GM21825 (cell line): ENCODE data around the gene HMCN2.

ENCODE experiments used
- ATAC-seq: cut with Tn5 transposase; IDR thresholded peaks from one replicate; pipeline ENCODE4 v1.9.1; 2021; ENCODE audit warnings: mild to moderate bottlenecking, moderate library complexity; ENCODE audit not compliant: unreplicated experiment

The HMCN2 gene

GRCh38 chr9:130305381-130305780 lies 39.8 kb downstream of the HMCN2 start:
- ATAC-seq: no peak

DNA sequence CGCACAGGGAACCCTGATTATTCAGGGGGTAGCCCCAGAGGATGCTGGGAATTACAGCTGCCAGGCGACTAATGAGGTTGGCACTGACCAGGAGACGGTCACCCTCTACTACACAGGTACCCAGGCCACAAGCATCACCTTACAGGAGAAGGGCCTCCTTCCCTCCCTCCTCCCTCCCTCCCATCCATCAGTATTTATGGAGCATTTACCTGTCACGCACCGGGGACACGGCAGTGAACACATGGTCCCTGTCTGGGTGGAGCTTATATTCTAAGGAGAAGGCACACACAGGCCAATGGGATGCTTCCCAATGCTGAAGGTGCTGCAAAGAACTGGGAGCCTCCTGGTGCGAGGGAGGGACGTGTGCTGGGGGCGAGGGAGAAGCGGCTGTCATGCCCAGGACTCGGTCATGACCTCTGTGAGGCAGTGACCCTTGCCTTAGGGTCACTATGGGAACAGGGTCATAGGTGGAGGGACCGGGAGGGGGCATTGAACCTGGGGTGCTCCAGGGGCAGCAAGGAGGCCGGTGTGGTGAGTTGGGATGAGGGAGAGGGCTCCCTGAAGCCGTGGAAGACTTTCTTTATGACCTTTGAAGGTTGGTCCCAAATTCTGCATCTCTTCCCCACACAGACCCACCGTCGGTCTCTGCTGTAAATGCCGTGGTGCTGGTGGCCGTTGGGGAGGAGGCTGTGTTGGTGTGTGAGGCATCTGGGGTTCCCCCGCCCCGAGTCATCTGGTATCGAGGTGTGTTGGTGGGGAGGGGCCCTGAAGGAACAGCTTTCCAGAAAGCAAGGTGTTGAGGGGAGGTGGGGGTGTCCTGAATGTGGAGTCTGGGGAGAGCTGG lies 41.5 kb downstream of the HMCN2 start:
- ATAC-seq: no peak

DNA sequence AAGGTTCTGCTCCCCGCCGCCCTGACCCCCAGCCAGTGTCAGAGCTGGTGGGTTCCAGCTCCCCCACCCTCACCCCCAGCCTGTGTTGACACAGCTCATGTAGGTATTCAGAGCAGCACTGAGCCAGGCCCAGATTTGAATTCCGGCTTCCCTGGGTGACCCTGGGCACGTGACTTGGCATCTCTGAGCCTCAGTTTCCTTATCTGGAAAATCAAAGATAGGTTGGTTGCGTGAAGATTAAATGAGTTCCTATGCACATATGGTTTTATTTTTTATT lies 42.0 kb downstream of the HMCN2 start:
- no peak for ATAC-seq

DNA sequence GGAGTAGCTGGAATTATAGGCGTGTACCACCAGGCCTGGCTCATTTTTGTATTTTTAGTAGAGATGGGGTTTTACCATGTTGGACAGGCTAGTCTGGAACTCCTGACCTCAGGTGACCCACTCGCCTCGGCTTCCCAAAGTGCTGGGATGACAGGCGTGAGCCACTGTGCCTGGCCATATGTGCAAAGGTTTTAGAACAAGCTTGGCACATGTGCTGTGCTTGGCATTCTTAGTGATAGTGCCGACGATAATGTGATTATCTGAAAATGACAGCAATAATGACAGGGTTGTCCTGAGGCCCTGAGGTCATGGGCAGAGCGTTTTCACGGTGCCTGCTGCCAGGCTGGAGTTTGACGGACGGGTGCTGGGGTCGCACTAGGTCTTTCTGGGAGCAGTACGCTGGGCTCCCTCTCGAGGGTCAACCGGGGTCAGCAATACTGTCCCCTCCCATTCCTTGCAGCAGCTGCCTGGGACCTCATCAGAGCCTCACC lies 42.6 kb downstream of the HMCN2 start:
- no peak for ATAC-seq

- ATAC-seq: no peak
Observed at GRCh38 chr9:130309689-130310455, 44.3 kb downstream of the HMCN2 start.

- no peak for ATAC-seq
Observed at GRCh38 chr9:130310456-130310855, 44.9 kb downstream of the HMCN2 start.

GRCh38 chr9:130311003-130311402 lies 45.4 kb downstream of the HMCN2 start:
- no peak for ATAC-seq

GRCh38 chr9:130311408-130312140 lies 46.0 kb downstream of the HMCN2 start:
- no peak for ATAC-seq

- no peak for ATAC-seq
Observed at GRCh38 chr9:130313103-130313858, 47.7 kb downstream of the HMCN2 start.

DNA sequence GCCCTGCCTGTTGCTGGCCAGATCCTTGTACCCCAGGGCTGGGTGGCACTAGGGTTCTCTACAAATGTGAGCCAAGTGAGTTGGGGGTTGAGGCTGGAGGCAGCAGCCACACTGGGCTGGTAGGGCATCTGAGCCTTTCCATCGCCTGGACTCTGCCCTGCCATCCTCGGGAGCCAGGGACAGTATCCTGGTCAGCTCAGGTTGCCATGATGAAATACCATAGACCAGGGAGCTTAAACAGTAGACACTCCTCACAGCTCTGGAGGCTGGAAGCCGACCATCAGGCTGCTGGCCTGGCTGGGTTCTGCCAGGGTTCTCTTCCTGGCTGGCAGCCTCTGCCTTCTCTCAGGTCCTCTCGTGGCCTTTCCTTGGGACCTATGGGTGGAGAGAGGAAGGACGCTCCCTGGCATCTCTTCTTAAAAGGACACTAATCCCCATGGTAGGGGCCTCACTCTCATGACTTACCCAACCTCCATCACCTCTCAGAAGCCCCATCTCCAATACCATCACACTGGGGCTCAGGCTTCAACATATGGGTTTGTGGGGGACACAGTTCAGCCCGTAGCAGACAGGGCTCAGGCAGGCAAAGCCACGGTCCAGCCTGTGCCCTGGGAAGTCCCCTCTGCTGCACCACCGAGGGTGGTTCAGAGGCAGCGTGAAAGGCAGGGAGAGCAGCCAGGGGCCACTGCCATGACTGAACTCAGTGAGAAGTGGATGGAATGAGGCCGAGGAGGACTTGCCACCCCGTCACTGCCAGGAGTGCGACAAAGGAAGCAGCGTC lies 50.1 kb downstream of the HMCN2 start:
- ATAC-seq: no peak

DNA sequence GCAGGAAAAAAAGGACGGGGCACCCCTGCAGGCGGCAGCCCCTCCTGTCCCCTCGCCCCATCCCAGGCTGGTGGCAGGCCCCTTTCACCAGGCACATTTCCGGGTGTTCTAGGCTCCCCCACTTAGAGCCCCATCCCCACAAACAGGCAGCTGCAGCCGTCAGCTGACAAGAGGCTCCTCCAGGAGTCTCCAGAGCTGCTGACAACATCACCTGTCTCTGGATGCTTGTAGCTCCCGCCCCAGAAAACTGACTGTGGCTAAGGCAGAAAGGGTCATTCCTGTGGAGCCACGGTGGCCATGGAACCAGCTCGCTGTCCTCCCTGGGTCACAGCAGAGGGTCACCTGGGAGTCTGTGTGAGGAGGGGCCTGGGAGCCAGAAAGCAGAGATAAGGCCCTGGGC lies 50.9 kb downstream of the HMCN2 start:
- ATAC-seq: no peak

- no peak for ATAC-seq
Observed at GRCh38 chr9:130319300-130319699, 53.7 kb downstream of the HMCN2 start.

- ATAC-seq: no peak
Observed at GRCh38 chr9:130319944-130320712, 54.6 kb downstream of the HMCN2 start.

DNA sequence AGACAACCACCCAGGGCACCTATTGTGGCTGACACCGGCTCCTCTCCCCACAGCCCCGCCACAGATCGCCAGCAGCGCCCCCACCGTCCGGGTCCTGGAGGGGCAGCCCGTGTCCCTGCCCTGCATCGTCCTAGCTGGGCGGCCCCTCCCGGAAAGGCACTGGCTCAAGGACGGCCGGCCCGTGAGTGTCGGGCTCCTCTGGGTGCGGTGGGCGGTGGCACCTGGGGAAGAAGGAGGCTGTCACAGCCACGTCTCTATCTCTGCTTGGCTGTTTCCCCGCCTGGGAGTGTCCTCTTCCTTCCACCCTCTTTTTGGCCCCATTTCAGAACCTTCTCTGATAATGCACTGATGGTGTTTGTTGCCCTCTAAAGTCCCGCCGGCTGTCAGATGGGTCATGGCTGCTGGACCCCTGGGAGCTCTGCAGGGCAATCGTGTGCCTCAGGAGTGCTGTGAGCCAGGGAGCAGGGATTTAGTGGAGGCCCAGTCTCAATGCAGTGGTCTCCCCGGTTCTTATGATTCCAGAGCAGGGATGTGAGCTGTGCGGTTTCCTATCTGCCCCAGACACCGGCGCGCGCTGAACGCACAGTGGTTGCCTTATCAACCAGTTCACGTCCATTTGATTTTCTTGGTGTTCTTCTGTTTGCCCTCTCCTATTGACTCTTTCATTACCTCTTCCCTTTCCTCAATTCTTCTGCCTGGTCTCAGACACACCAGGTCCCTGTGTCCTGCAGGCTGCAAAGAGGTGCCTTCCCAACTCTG lies 55.3 kb downstream of the HMCN2 start:
- no peak for ATAC-seq

DNA sequence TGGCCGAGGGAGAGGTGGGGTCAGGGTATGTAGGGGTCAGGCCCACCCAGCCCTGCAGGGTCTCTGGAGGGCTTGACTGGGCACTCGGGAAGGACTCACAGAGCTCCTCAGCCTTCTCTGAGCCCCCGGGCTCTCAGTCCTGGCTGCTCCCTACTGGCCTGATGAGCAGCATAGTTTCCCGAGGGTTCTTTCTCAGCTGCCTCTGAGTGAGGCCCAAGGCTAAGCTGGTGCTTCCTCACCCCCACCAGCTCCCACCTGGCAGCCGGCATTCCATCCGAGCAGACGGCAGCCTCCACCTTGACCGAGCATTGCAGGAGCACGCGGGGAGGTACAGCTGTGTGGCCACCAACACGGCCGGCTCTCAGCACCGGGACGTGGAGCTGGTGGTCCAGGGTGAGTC lies 56.0 kb downstream of the HMCN2 start:
- no peak for ATAC-seq

DNA sequence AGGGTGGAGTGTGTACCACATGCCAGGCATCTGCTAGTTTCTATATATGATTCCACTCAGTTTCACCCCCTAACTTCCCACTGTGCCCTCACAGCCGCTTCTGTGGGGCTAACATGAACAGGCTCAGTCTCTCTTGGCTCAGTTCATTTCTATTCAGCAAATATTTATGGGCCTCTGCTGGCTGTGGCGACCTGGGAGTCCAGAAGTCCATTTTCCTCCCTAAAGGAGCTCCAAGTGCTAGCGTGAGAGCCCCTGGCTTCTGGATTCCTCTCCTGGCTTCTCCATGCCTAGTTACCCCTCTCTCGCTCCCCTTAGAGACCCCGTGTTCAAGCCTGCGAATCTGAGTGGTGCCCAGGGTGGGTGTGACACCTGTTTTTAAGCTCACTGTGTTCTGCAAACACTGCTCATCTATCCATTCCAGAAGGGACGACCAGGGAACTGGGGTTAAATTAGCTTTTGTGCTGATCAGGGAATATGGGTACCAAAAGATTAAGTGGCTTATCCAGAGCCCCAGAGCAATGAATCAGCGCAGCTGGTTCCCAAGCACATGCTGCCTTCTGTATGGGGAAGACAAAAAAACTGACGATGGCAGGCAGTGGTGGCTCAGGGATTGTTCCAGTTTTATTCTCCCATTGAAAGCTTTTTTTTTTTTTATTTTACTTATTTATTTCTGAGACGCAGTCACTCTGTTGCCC lies 57.6 kb downstream of the HMCN2 start:
- no peak for ATAC-seq

DNA sequence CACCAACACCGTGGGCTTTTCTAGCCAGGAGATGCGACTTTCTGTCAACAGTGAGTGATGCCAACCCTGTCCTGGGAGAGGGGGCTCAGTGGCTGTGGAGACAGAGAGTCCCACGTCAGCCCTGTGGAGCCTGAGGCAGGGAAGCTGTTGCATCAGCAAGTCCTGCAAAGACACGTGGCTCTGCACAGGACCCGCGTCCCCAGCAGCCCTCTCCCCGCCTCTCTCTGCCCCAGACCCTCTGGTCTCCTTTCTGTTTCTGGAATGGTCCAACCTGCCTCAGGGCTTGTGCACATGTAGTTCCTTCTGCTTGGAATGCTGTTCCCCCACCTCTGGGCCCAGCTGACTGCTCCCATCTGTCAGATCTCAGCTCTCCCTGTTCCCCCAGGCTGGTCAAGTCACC lies 60.4 kb downstream of the HMCN2 start:
- no peak for ATAC-seq
